Activated naive CD8-positive, alpha-beta T cell treated with anti-CD3 and anti-CD28 coated beads for 36 hours (primary cell): ENCODE data around the gene SLC25A22. TPM values are rescaled to one million over a fixed set of nuclear protein-coding genes. Genes with fewer than 3 reads are reported as not detected.

ENCODE experiments used
- DNase-seq: peaks from one replicate; pipeline ENCODE4 v3.0.0; 2021
- H3K27ac Mint-ChIP-seq: one replicate; pipeline ENCODE4 v1.8.0; 2022; ENCODE audit warnings: mild to moderate bottlenecking, moderate library complexity, mixed read lengths
- H3K27me3 Mint-ChIP-seq: one replicate; pipeline ENCODE4 v1.8.0; 2022; ENCODE audit warnings: mild to moderate bottlenecking, mixed read lengths
- H3K36me3 Mint-ChIP-seq: one replicate; pipeline ENCODE4 v1.8.0; 2021; ENCODE audit warnings: mild to moderate bottlenecking, mixed read lengths
- H3K4me1 Mint-ChIP-seq: one replicate; pipeline ENCODE4 v1.8.0; 2021; ENCODE audit warnings: mixed read lengths
- H3K4me3 Mint-ChIP-seq: one replicate; pipeline ENCODE4 v1.8.0; 2022; ENCODE audit warnings: mild to moderate bottlenecking, moderate library complexity, mixed read lengths
- H3K9me3 Mint-ChIP-seq: one replicate; pipeline ENCODE4 v1.8.0; 2022; ENCODE audit warnings: mixed read lengths
- total RNA-seq, 2 experiments: library from RNA; stranded (reverse); gene quantifications; one replicate each; pipeline ENCODE4 v1.2.3, GENCODE V29; 2021

The SLC25A22 gene
- 10 to 100 TPM; 54.4 to 56.5 TPM for total RNA-seq

DNA sequence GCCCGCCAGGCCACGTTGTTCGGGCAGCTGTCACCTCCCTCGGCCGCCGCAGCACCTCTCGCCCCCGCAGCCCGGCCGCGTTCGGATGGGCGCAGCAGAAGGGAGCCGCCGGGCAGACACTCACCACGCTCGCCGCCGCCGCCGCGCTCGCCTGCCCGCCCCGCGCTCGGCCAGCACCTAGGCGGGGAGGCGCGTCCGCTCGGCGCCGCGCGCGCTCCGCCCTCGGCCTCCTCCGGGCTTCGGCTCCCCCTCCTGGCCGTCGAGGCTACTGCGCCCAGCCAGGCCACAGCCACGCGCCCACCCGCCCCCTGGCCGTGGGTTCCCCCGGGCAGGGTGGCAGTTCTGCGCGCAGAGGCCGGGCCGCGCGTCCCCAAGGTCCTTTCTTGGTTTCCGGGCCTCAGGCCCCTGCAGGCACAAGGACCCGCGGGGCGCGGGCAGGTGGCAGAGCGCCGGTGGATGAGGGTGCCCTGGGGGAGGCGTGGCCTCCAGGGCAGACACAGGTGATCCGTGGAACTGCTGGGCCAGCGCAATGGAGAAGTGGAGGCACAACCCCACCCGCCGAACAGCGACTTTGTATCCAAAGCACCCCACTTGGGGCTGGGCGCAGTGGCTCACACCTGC lies at the start of gene SLC25A22:
Gene SLC25A22, minus strand, starts transcription at position 189 of the 621 bp plus-strand sequence. CDS start 3,275 bp downstream, outside the sequence.
- Mint-ChIP-seq H3K4me3 (peak within 1 kb of the TSS; percentile 93), H3K27ac (peak within 1 kb of the TSS; percentile 85), H3K9me3 (no peaks in the 10 kb centered on the region), H3K27me3 (no peaks in the 10 kb centered on the region), H3K36me3 (peaks cover 8% of the 10 kb centered on the region), H3K4me1 (peaks cover 10% of the 10 kb centered on the region)
- DNase-seq = peak; percentile 93

DNA sequence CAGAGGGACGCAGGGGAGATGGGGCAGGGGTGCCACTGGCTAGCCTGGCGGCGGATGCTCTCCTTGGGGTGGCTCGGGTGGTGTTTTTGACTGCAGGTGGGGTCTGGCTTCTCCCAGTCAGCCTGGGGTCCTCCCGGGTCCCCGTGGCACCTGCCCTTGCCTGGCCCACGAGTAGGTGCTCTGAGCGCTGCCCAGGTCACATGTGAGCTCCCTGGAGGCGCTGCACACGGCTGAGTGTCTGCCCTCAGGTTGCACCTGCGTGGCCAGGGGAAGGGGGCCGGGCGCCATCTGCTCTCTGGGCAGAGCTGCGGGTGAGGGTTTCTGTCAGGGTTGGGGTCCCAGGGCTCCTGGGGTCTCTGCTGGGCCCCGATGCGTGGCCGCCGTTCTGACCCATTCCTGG lies 49.8 kb upstream of the SLC25A22 start:
- Mint-ChIP-seq H3K4me3 (no peak overlapping the region), H3K9me3 (no peaks in the 10 kb centered on the region), H3K36me3 (no peaks in the 10 kb centered on the region), H3K4me1 (peaks cover 12% of the 10 kb centered on the region), H3K27me3 (no peaks in the 10 kb centered on the region), H3K27ac (no peak overlapping the region)
- no peak for DNase-seq

DNA sequence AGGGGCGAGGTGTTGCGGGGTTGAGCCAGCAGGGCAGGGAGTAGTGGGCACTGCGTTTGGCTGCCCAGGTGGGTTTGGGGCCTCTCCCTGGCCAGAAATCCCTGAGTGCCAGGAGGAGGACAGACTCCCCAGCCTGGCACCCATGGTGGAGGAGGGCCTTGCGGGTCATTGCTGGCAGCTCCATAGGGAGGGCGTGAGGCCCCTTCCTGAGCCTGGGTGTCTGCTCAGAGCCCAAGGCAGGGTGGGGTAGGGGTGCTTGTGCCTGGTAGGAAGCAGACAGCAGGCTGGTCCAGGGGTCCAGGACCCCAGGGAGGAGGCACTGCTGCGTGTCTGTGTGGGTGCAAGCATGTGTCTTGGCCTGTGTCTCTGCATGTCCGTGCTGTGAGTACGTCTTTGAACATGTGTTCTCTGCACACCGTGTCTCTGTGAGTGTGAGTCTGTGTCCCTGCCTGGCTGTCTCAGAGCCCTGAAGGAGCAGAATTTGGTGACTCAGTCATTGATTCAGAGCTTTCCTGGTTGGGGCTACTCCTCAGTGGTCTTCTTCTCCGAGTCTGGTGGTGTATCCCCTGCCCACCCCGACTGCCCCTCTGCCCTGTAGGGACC lies 48.5 kb upstream of the SLC25A22 start:
- Mint-ChIP-seq H3K27me3 (no peaks in the 10 kb centered on the region), H3K27ac (no peak overlapping the region), H3K4me3 (no peak overlapping the region), H3K36me3 (no peaks in the 10 kb centered on the region), H3K9me3 (no peaks in the 10 kb centered on the region), H3K4me1 (peaks cover 12% of the 10 kb centered on the region)
- DNase-seq = no peak

DNA sequence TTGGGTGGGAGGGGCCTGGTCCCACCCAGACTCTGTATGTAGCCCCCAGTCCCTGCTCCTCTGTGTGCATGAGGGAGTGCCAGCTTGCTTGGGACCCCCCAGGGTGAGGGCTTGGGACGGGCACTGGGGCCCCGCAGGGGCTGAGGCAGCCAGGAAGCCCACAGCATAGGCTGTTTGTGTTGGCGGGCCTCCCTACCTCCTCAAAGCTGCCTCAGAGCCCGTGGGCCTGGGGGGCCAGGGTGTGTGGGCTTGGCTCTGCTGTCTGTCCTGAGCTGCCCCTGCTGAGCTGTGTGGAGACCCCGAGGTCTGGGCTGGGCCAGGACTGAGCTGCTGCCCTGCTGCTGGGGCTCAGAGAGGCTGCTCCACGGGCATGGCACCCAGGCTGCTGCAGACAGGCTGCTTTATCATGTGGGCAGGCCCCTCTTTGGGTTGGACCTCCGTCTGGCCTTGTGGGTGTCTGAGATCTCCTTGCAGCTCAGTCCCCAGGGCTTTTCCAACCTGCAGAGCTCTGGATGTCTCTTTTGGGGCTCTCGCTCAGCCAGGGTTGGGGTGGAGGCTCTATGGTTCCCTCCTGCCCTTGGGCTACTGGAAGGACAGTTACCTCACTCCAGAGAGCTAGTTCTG lies 47.9 kb upstream of the SLC25A22 start:
- H3K27me3 Mint-ChIP-seq = no peaks in the 10 kb centered on the region
- peaks cover 15% of the 10 kb centered on the region for H3K4me1 Mint-ChIP-seq
- no peak overlapping the region for H3K4me3 Mint-ChIP-seq
- no peak overlapping the region for H3K27ac Mint-ChIP-seq
- H3K9me3 Mint-ChIP-seq = no peaks in the 10 kb centered on the region
- no peaks in the 10 kb centered on the region for H3K36me3 Mint-ChIP-seq
- no peak for DNase-seq

DNA sequence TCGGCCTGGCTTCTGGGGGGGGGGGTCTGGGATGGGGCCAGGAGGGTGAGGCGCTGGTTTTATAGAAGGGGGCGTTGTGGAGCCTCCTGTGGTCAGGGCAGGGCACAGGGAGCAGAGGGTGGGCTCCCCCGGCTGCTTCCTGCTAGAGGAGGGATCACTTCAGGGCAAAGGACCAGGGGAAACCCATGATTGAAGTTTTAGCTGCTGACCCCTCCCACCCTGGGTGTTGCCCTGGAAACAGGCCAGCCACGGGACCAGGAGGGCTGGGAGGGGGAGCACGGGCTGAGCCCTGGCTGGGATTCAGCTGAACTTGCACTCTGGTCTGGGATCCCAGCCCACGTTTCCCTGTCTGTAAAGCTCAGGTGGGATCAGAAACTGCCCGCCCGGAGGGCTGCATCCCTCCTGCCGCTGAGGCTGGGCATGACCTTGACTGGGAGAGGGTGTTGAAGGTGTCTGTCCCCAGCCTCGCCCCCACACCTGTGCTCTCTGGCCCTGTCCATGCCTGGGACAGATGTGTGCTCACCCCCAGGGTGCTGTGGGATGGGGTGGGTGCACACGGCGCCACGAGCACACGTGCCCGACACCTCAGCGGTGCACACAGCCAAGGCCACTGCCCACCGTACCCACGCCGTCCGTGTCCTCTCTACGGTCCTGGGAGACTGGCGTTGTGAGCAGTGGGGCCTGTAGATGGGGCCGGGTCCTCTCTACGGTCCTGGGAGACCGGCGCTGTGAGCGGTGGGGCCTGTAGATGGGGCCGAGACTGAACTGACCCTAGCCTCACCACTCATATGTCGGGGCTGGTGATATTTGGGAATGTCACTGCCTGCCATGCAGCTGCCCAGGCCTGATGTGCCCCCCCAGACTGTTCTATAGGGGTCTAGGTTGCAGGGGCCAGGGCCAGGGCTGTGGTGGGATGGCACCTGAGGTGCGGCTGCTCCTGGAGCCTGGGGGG lies 46.9 kb upstream of the SLC25A22 start:
- H3K4me1 Mint-ChIP-seq = peaks cover 23% of the 10 kb centered on the region
- peak overlapping the region; percentile 37 for H3K4me3 Mint-ChIP-seq
- peak; percentile 56 for DNase-seq
- H3K9me3 Mint-ChIP-seq = no peaks in the 10 kb centered on the region
- no peaks in the 10 kb centered on the region for H3K27me3 Mint-ChIP-seq
- H3K27ac Mint-ChIP-seq = no peak overlapping the region
- peaks cover 6% of the 10 kb centered on the region for H3K36me3 Mint-ChIP-seq

DNA sequence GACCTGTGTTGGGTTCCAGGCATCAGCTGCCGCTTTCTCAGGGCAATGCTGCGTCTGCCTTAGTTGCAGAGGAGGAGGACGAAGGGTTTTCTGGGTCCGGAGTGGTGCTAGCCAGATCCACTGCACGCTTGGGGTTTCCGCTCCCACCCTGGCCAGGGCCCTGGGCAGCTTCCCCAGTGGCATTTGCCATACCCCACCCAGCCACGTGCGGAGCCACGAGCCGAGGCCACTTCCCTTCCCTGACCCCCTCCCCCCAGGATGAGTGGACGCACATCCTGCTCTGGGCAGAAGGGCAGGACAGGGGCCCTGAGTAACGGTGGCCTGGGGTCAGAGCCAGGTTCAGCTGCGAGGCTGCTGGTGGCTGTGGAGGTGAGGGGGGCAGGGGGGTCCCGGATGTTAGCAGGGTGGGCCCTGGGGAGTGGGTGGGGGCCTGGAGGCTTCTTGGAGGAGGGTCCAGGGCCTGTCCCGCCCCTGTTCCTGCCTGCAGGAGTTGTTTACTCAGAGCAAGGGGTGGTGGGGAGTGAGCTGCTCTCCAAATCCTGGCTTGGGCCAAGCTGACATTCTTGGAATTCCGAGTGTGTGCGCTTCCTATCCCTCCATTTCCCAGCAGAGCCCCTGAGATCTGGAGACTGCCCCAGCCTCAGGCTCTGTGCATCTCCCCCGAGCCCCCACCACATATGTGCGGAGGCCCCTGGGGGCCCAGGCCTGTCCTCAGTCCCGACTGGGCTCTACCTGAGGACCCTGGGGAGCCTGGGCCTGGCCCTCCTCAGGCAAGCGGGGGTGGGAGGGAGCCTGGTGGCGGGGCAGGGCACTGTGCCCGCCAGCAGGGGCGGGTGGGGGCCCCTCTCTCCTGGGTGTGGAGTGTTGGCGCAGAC lies 46.0 kb upstream of the SLC25A22 start:
- Mint-ChIP-seq H3K36me3 (peaks cover 9% of the 10 kb centered on the region), H3K9me3 (no peaks in the 10 kb centered on the region), H3K27me3 (no peaks in the 10 kb centered on the region), H3K27ac (peak overlapping the region; percentile 16), H3K4me3 (peak overlapping the region; percentile 84), H3K4me1 (peaks cover 25% of the 10 kb centered on the region)
- no peak for DNase-seq

DNA sequence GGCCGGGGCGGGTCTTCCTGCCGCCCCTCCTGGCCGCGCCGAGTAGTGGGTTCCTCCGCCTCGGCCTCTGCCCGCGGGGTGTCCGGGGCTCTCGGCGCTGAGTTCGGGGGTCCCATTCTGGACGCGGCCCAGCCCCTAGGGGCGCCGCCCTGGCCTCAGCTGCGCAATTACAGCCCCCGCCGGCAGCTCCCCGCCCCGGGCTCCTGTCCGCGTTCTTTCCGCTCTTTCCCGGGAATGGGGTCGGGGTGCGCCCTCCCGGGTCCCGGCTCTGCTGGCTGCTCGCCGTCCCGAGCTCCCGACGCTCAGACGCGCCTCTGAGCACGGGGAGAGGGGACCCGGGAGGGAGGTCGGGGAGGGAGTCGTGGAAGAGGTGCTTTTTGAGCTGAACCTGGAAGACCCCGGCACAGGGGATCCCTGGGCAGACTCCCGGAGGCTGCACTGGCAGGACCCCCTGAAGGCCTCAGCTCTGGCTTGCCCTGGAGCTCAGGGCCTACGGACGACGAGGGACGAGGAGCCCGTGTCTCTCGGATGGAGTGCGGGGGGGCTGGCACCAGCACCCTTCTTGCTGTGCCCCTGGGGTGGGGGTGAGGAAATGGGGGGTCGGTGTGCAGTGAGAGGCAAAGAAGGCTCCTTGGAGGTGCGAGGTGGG lies 45.1 kb upstream of the SLC25A22 start:
- H3K27me3 Mint-ChIP-seq = no peaks in the 10 kb centered on the region

DNA sequence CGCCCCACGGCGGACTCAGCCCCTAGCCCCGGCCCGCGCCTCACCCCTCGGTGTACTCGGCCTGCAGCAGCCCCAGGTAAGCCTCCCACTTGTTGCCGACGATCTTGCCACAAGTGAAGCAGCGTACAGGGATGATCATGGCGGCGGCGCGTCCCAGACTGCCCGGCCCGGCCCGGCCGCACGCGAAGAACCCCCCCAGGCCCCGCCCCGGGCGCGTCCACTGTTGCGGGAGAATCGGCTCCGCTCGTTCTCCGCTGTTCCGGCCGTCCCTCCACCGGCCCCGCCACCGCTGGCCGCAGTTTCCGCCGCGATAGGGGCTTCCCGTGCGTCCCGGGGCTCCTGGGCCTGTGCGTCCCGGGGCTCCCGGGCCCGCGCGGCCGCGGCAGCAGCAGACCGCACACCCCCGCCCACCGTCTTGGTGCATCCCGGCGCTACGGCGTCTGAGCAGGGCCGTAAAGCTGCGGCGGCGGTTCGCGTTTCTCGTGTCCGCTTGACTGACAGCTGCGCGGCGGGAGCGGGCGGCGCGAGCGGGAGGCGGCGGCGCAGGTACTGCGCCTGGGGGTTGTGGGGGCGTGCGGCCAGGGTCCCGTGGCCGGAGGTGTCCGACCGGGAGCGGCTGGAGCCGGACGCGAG lies 44.4 kb upstream of the SLC25A22 start, which contains the start of the genes POLR2L and TSPAN4:
Gene POLR2L, minus strand, starts transcription at position 160 of the 633 bp plus-strand sequence. Its CDS starts 21 bp downstream, at position 139.
Gene TSPAN4, plus strand, starts transcription at position 483 of the 633 bp plus-strand sequence. CDS start 7,453 bp downstream, outside the sequence.
- Mint-ChIP-seq H3K9me3 (no peaks in the 10 kb centered on the region), H3K36me3 (peaks cover 11% of the 10 kb centered on the region), H3K27me3 (no peaks in the 10 kb centered on the region), H3K4me3 (peak within 1 kb of the TSS; percentile 86), H3K4me1 (peaks cover 21% of the 10 kb centered on the region), H3K27ac (peak within 1 kb of the TSS; percentile 85)
- DNase-seq = peak; percentile 91

More for the DNA sequence above, 45.1 kb upstream of the SLC25A22 start:
- Mint-ChIP-seq H3K4me1 (peaks cover 21% of the 10 kb centered on the region), H3K27ac (peak overlapping the region; percentile 16), H3K36me3 (peaks cover 11% of the 10 kb centered on the region), H3K4me3 (peak overlapping the region; percentile 84), H3K9me3 (no peaks in the 10 kb centered on the region)
- no peak for DNase-seq

DNA sequence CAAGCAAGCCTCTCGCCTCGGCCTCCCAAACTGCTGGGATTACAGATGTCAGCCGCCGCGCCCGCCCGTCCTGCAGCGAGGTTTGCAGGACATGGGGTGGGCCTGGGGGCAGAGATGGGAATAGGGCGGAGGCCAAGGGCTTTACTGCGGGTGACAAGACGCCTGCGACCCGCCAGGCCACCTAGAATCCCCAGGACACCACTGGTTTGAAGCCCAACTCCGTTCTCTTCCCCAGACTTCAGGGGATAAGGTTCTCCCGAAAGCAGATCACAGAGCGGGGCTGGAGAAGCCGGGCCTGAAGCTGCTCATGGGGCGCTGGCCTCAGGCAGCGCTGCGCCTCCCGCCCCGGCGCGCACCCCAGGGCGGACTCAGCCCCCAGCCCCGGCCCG lies 43.9 kb upstream of the SLC25A22 start:
- H3K9me3 Mint-ChIP-seq = no peaks in the 10 kb centered on the region
- H3K4me3 Mint-ChIP-seq = peak overlapping the region; percentile 86
- no peak for DNase-seq
- H3K4me1 Mint-ChIP-seq = peaks cover 21% of the 10 kb centered on the region
- H3K36me3 Mint-ChIP-seq = peaks cover 11% of the 10 kb centered on the region
- H3K27me3 Mint-ChIP-seq = no peaks in the 10 kb centered on the region
- peak overlapping the region; percentile 85 for H3K27ac Mint-ChIP-seq

DNA sequence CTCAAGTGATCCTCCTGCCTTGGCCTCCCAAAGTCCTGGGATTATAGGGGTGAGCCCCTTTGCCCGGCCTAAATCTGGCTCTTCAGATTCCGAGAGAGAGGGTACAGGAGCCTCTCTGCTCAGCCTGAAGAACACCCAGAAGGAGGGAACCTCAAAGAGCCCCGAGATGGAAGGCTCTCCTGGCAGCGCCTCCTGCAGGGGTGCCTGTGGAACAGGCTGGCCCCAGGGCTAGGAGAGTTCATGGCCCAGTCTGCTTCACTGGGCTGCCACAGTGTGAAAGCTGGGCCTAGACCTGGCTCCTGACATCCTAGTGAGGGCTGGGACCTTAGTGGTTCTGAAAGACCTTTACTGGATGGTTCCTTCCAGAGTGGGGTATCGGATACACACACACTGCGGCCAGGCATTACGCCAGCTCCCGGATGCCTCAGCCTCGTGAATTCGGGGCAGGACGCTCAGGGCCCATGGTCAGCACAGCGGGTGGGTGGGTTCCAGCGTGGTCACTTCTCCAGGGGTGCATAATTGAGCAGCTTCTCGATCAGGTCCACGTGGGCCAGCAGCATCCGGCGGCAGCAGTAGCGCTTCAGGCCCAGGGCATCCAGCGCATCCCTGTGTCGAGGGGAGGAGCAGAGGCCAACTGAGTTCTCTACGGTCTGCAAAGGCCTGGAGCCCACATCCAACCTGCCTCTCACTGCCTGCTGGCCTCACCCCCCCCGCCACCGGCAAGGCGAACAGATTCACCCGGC lies 42.0 kb upstream of the SLC25A22 start:
- no peak for DNase-seq
- peaks cover 11% of the 10 kb centered on the region for H3K36me3 Mint-ChIP-seq
- no peaks in the 10 kb centered on the region for H3K9me3 Mint-ChIP-seq
- H3K27ac Mint-ChIP-seq = peak overlapping the region; percentile 46
- H3K4me3 Mint-ChIP-seq = peak overlapping the region; percentile 86
- H3K27me3 Mint-ChIP-seq = no peaks in the 10 kb centered on the region
- peaks cover 22% of the 10 kb centered on the region for H3K4me1 Mint-ChIP-seq

DNA sequence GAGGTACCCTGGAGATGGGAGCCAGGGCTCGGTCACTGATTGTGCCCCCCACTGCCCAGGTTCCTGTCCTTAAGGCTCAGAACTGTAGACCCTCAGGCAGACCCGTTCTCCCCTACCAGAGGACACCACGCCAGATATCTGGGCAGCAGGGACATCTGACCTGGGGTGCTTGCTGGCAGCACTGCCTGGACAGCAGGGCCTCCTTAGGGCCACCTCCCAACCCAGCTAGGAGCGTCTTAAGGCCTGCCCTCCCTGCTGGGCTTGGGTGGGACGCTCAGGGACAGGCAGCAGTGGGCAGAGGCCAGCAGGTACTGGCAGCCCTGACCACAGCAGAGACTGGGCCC lies 41.2 kb upstream of the SLC25A22 start:
- H3K4me1 Mint-ChIP-seq = peaks cover 24% of the 10 kb centered on the region
- no peaks in the 10 kb centered on the region for H3K27me3 Mint-ChIP-seq
- no peak overlapping the region for H3K4me3 Mint-ChIP-seq
- DNase-seq = no peak
- no peaks in the 10 kb centered on the region for H3K9me3 Mint-ChIP-seq
- H3K27ac Mint-ChIP-seq = no peak overlapping the region
- H3K36me3 Mint-ChIP-seq = peaks cover 11% of the 10 kb centered on the region

DNA sequence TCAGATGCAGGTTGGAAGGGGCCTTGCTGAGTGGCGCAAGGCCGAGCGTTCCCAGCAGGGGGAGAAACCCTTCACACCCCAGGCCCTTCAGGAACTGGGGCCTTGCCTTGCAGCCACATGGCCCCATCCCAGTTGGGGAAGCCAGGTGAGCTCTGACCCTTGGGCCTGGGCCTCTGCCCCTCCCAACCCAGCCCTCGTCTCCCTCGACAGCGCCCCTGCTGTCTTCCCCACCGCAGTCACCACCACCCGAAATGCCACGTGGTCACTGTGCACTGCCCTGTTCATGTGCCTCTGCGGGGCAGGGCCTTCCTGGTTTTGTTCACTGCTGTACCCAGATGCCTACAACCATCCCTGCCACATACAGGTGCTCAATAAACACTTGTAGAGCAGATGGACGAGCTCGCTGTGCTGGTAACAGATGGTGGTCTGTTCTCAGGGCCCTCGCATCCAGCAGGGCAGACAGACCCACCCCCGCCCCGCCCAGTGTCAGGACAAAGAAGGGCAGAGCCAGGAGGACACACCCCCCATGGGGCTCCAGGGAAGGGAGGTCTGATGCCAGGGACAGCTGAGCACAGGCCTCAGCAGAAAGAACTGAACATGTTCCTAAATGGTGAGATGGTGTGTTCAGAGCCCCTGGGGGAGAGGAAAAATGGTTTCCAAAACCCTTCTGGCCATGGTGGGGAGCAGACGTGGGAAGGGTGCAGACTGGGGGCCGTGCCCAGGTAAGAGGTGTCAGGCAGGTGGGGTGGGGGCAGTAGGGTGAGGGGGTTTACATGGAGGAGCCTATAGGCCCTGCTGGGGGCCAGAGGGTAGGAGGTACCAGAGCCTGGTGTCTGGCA lies 40.6 kb upstream of the SLC25A22 start:
- no peak overlapping the region for H3K4me3 Mint-ChIP-seq

More for the DNA sequence above, 40.6 kb upstream of the SLC25A22 start:
- Mint-ChIP-seq H3K27me3 (no peaks in the 10 kb centered on the region), H3K36me3 (peaks cover 11% of the 10 kb centered on the region), H3K9me3 (no peaks in the 10 kb centered on the region), H3K4me1 (peaks cover 25% of the 10 kb centered on the region), H3K27ac (no peak overlapping the region)
- no peak for DNase-seq
